ENCODE measurements around the gene TFF2. TPM values are rescaled to one million over a fixed set of nuclear protein-coding genes. Genes with fewer than 3 reads are reported as not detected.

TFF2 gene
- total and polyA plus RNA-seq, 7 donors: not detected

DNA sequence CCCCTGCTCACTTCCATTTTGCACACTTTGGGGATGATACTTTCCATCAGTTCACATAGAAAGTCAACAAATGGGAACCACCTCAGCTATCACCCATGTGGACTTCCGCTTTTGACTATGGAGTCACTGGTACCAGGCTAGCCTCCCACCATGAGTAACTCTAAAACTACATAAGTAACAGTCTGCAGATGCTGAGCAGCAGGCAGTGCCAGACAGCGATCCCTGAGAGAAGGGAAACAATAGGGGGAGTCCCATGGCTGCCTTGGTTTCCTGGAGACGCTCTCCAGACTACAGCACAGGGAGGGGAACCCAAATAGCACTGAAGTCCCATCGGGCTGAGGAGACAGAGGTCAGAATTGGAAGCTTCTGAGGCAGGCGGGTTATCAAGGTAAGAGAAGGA, 2.8 kb upstream of the TFF2 start:
- Histone ChIP-seq H3K4me3 (no peak overlapping the region), H3K36me3 (ENCODE audit: insufficient read depth in 1 of 2, low read depth in 1 of 2) (no peaks in the 10 kb centered on the region), H3K27ac (no peak overlapping the region), H3K4me1 (no peaks in the 10 kb centered on the region), H3K27me3 (ENCODE audit: insufficient read depth in 3 of 3, low read length in 2 of 3) (peaks cover 0 to 4% (median under 1%) of the 10 kb centered on the region in 3 donors), H3K9me3 (peaks cover 4% of the 10 kb centered on the region)
- intact Hi-C loops (cut with DNase I): no loop called here
- DNase-seq: no peak
- TF ChIP-seq, protein P1, sequence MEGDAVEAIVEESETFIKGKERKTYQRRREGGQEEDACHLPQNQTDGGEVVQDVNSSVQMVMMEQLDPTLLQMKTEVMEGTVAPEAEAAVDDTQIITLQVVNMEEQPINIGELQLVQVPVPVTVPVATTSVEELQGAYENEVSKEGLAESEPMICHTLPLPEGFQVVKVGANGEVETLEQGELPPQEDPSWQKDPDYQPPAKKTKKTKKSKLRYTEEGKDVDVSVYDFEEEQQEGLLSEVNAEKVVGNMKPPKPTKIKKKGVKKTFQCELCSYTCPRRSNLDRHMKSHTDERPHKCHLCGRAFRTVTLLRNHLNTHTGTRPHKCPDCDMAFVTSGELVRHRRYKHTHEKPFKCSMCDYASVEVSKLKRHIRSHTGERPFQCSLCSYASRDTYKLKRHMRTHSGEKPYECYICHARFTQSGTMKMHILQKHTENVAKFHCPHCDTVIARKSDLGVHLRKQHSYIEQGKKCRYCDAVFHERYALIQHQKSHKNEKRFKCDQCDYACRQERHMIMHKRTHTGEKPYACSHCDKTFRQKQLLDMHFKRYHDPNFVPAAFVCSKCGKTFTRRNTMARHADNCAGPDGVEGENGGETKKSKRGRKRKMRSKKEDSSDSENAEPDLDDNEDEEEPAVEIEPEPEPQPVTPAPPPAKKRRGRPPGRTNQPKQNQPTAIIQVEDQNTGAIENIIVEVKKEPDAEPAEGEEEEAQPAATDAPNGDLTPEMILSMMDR (IDR thresholded peaks at IDR 0.05): no peak
- 83 to 89% (median 85%) methylated on average over 5 of the region's 5 CpGs for WGBS, 3 donors
- no peak for ATAC-seq

- TF ChIP-seq, protein P1 (IDR thresholded peaks at IDR 0.05): no peak
- WGBS, 3 donors: 78 to 89% (median 84%) methylated on average over 14 of the region's 14 CpGs
- Histone ChIP-seq H3K9me3 (peaks cover 4% of the 10 kb centered on the region), H3K36me3 (ENCODE audit: insufficient read depth in 1 of 2, low read depth in 1 of 2) (no peaks in the 10 kb centered on the region), H3K4me1 (no peaks in the 10 kb centered on the region), H3K4me3 (no peak overlapping the region), H3K27ac (no peak overlapping the region), H3K27me3 (ENCODE audit: insufficient read depth in 3 of 3, low read length in 2 of 3) (peaks cover 0 to 9% (median 2%) of the 10 kb centered on the region in 3 donors)
- intact Hi-C loops (cut with DNase I): no loop called here
- no peak for ATAC-seq
- DNase-seq: no peak
These were observed 1.8 kb upstream of the TFF2 start for GRCh38 chr21:42352441-42353095.

DNA sequence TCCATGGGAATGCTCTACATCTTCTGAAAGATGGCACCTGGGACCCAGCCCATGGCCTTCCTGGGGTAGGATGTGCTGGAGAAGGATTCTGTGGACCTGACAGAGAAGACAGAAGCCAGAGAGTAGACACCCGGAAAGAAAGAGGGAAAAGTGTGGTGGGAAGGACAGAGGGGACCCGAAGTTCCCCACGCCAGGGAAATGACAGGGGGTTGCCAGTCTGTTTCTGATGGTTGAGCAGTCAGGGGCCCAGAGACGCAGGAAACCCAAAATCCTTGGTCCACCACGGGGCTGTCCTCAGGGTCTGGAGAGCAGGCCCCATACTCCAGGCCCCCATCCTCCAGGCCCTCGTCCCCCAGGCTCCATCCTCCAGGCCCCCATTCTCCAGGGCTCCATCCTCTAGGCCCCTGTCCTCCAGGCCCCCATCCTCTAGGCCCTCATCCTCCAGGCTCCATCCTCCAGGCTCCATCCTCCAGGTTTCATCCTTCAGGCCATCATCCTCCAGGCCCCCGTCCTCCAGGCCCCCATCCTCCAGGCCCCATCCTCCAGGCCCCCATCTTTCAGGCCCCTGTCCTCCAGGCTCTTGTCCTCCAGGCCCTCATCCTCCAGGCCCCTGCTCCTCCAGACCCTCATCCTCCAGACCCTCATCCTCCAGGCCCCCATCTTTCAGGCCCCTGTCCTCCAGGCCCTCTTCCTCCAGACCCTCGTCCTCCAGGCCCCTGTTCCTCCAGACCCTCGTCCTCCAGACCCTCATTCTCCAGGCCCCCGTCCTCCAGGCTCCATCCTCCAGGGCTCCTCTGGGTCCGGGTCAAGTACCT, 1.0 kb upstream of the TFF2 start:
- Histone ChIP-seq H3K27me3 (ENCODE audit: insufficient read depth in 3 of 3, low read length in 2 of 3) (peaks cover 0 to 15% (median 7%) of the 10 kb centered on the region in 3 donors), H3K4me3 (no peak overlapping the region), H3K4me1 (no peaks in the 10 kb centered on the region), H3K9me3 (peaks cover 4% of the 10 kb centered on the region), H3K36me3 (ENCODE audit: insufficient read depth in 1 of 2, low read depth in 1 of 2) (no peaks in the 10 kb centered on the region), H3K27ac (no peak overlapping the region)
- intact Hi-C loops (cut with DNase I): no loop called here
- no peak for DNase-seq
- ATAC-seq: no peak
- WGBS, 3 donors: 78 to 83% (median 79%) methylated on average over 11 of the region's 11 CpGs
- TF ChIP-seq, protein P1 (IDR thresholded peaks at IDR 0.05): no peak

- Histone ChIP-seq H3K4me1 (no peaks in the 10 kb centered on the region), H3K27ac (no peak overlapping the region), H3K9me3 (peaks cover 4% of the 10 kb centered on the region), H3K27me3 (ENCODE audit: insufficient read depth in 3 of 3, low read length in 2 of 3) (peaks cover 0 to 22% (median 7%) of the 10 kb centered on the region in 3 donors), H3K4me3 (no peak overlapping the region), H3K36me3 (ENCODE audit: insufficient read depth in 1 of 2, low read depth in 1 of 2) (no peaks in the 10 kb centered on the region)
- TF ChIP-seq, protein P1 (IDR thresholded peaks at IDR 0.05): no peak
- DNase-seq (no peak), ATAC-seq (no peak)
- WGBS, 3 donors: 64 to 78% (median 71%) methylated on average over 11 of the region's 11 CpGs
- intact Hi-C loops (cut with DNase I): no loop called here
These were observed 380 bp downstream of the TFF2 start for GRCh38 chr21:42350318-42350910.

Measured in psoas muscle (tissue), 8 donors.